GM18499 (cell line): ENCODE data around the gene AIFM1.

Experiments used
- ATAC-seq: cut with Tn5 transposase; IDR thresholded peaks from one replicate; pipeline ENCODE4 v1.9.1; 2021; ENCODE audit warnings: moderate number of reproducible peaks; ENCODE audit not compliant: insufficient read depth, unreplicated experiment

AIFM1 gene

GRCh38 chrX:130165703-130166502 lies at the start of gene AIFM1:
Gene AIFM1, minus strand, starts transcription at chrX:130165841. Its CDS starts 185 bp downstream, at chrX:130165656.
- ATAC-seq: peak; percentile 76

- ATAC-seq: no peak
Observed at GRCh38 chrX:130213376-130213775, 47.7 kb upstream of the AIFM1 start.

DNA sequence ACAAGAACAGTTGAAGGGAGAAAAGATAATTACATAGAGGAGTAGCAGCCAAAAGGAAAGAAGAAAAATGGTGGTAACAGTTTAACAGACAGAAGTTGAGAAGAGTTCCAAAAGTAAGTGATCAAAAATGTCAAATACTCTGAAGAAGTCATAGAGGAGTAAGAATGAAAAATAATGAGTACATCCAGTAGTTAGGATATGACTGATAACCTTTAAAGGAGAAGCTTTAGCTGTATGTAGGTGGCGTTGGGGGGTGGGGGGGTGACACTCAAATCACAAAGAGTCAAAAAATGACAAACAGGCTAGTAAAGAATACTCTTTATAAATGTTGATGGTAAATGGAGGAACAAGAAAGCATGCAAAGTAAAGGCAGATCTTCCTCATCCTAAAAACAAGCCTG lies 46.7 kb upstream of the AIFM1 start:
- ATAC-seq: no peak

- ATAC-seq: no peak
Observed at GRCh38 chrX:130211415-130212186, 46.0 kb upstream of the AIFM1 start.

DNA sequence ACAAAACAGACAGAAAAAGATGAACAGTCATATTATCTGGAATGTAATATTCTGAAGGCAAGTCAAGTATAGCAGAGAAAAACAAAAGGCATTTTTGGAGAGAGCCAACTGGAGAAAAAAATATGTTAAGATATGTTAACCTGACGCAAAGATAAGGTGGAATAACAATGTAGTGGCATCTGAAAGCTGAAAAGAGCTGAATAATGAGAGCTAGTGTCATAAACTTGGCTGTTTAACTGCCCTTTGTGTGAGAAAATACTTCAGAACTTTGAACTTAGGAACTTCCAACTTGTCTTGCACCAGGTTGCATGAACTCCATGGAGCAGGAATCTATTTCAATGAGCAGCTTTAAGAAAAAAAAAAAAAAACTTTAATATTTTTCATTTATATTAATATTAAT lies 39.0 kb upstream of the AIFM1 start:
- no peak for ATAC-seq

DNA sequence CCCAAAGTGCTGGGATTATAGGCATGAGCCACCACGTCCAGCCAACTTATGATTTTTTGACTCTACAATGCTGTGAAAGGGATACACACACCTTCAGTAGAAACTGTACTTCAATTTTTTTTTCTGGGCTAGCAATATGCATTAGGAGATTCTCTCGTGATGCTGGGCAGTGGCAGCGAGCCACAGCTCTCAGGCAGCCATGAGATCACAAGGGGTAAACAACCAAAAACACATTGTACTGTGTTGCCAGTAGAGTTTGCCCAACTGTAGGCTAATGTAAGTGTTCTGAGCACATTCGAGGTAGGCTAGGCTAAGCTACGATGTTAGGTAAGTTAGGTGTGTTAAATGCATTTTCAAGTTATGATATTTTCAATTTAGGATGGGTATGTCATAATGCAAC lies 31.8 kb upstream of the AIFM1 start:
- no peak for ATAC-seq

DNA sequence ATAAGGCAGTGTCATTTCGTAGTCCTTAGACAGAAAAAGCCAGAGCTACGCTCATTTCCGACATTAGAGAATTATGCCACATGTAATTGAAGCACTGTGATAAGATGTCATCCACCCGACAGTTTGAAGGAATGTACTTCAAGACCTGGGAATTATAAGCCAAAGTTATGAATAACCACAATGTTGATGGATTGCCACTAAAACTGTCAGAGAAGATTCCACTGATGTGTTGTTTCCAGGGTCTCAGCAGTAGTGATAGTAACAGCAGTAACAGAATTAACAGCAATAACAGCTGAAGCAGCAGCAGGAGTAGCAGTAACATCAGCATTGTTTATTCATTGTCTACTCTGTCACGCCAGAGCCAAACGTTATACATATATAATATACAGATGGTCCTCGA lies 30.8 kb upstream of the AIFM1 start:
- no peak for ATAC-seq

- ATAC-seq: no peak
Observed at GRCh38 chrX:130190801-130191200, 25.2 kb upstream of the AIFM1 start.

DNA sequence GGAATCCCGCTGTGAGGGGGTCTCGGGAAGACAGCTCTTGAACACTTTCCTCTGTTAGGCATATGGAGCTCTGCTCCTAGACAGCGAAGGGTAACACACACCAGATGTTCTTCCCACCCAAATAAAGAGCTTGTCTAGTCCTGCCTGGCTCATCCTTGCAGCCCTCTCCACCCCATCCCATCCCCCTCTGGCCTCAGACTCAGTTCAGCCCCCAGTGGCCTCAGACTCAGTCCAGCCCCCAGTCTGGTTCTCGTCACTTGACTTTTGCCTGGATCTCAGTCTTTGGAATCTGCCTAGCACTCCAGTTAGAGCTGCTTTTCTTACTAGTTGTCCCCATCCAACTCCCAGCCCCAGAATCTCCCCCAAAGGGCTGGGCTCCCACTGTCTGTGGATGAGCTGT lies 21.0 kb upstream of the AIFM1 start:
- ATAC-seq: no peak

DNA sequence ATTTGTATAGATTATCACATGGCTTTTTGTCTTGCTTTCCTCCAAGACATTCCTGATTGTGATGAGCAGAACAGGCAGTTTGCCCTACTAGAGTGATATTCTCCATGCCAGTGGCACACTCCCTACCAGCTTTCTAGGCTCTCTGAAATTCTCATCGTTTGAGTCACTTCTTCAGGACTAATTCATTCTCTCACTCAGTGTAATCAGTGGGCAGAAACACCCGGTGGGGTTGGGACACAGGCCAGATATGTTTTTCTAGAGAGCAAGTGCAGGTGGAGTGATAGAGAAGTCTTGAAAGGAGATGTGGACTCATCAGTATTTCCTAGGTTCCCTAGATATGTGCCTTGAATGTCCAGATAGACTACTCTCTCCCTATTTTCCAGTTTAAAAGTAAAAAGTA lies 19.2 kb upstream of the AIFM1 start:
- no peak for ATAC-seq

DNA sequence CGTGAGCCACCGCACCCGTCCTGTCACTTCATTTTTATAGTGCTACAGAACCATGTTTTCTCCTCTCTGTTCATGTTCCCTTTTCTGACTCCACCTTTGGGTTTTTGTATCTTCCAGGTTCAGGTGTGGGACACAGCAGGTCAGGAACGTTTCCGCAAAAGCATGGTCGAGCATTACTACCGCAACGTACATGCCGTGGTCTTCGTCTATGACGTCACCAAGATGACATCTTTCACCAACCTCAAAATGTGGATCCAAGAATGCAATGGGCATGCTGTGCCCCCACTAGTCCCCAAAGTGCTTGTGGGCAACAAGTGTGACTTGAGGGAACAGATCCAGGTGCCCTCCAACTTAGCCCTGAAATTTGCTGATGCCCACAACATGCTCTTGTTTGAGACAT lies 18.5 kb upstream of the AIFM1 start:
- ATAC-seq: no peak

- ATAC-seq: no peak
Observed at GRCh38 chrX:130179579-130180215, 14.1 kb upstream of the AIFM1 start.

GRCh38 chrX:130179170-130179569 lies 13.5 kb upstream of the AIFM1 start:
- no peak for ATAC-seq

DNA sequence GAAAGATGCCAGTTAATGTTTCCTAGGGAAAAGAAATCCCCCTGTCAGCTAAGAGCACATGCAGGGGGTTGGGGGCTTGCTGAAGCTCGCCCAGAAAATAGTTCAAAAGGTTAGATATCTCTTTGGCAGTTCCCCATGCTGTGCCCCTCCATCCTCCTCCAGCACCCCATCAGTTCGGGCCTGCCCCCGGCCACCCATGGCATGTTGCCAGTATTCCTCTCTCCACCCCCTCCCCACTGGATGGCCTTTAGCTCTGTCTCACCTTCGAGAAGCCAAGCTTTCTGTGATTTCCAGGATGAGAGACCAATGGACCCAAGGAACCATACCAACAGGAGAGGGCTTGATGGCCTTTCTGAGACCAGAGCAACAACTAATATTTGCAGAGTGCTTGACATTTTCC lies 11.3 kb upstream of the AIFM1 start:
- ATAC-seq: no peak

DNA sequence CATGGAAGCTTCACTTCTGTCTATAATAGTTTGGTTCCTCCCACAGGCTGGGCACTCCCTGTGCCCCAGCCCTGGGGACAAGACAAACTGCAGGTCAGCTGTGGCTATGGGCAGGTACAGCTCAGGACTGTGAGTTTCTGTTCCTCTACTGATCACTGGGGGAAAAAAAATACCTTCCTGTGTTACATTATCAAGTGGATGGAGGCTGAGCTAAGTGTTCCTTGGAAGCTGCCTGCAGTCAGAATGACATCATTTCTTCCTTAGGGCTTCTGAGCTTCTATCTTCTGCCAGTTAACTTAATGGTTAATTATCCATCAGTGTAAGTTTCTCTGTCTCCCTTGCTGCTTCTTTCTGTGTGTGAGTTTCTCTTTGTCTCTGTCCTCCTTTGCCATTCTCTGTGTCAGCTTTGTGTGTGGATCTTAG lies 10.7 kb upstream of the AIFM1 start:
- ATAC-seq: peak; percentile 79

- ATAC-seq: no peak
Observed at GRCh38 chrX:130174937-130175336, 9.3 kb upstream of the AIFM1 start.

GRCh38 chrX:130174045-130174704 lies 8.5 kb upstream of the AIFM1 start:
- no peak for ATAC-seq

DNA sequence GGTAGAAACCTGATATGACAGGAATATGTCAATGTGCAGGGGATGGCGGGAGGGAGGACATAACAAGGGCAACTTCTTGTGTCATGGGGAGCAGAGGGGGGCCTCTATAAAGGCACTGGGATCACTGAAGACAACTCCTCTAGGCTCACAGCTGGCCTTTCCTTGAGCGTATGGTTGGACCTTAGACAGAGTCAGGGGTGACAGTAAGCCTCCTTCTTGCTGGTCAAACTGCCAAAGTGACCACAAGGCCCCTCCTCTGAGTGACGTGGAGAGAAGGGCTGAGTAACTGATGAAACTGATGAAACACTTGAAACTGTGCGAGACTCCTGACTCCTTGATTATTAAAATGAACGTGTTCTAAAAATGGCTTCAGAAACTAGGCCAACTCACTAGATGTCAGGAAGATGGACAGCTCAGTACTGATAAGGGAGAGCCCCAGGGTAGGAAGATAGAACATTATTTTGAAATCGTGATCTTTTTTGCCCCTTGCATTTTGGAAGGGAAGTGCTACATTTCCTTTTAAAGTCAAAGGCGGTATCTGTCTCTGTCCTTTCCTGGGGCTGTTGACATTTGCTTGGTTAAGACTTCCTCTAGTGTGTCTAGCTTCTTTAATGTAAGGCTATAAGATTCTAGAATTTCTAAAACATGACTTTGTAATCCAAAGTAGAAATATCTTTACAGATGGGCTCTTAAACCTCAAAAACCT lies 7.7 kb upstream of the AIFM1 start:
- ATAC-seq: no peak

GRCh38 chrX:130172127-130172845 lies 6.6 kb upstream of the AIFM1 start:
- ATAC-seq: no peak
